Right lobe of liver (tissue), 6 donors: ENCODE results near the gene EPN1. TPM values are rescaled to one million over a fixed set of nuclear protein-coding genes. Genes with fewer than 3 reads are reported as not detected.

Source experiments
- ATAC-seq, 4 donors: fragments of 200-7000 bp; cut with Tn5 transposase; one replicate each; pipeline ENCODE4 v1.9.1; 2020; ENCODE audit warnings: mild to moderate bottlenecking in 4 of 4, moderate library complexity in 4 of 4
- DNase-seq, 3 donors: peaks; one replicate each; pipeline ENCODE4 v3.0.0-alpha.2; 2020
- H3K27ac ChIP-seq, 3 donors: fragments of 200-600 bp; one replicate each; pipeline ENCODE4 v1.8.0; 2022
- H3K27me3 ChIP-seq, 2 donors: fragments of 200-600 bp; one replicate each; pipeline ENCODE4 v1.8.0; 2022
- H3K36me3 ChIP-seq, 4 donors: fragments of 200-600 bp; sonication (generic) in 1 of 4; one replicate each; pipeline versions ENCODE4 v1.5.1 to v1.8.0; 2017 to 2022; ENCODE audit warnings: control low read depth in 1 of 4
- H3K4me1 ChIP-seq, 4 donors: fragments of 200-600 bp; sonication (generic) in 1 of 4; one replicate each; pipeline versions ENCODE4 v1.5.1 to v1.8.0; 2017 to 2022; ENCODE audit warnings: control low read depth in 1 of 4
- H3K4me3 ChIP-seq, 3 donors: fragments of 200-600 bp; one replicate each; pipeline ENCODE4 v1.8.0; 2022
- H3K9me3 ChIP-seq, 4 donors: fragments of 200-600 bp; sonication (generic) in 1 of 4; one replicate each; pipeline versions ENCODE4 v1.5.1 to v1.8.0; 2017 to 2022; ENCODE audit warnings: control low read depth in 1 of 4
- CTCF ChIP-seq, 4 donors: fragments of 200-600 bp in 3 of 4; fragments of 450-650 bp in 1 of 4; IDR thresholded peaks; one replicate each; pipeline versions ENCODE4 v1.5.1 to v1.8.0; 2016 to 2022; ENCODE audit warnings: antibody characterized with exemption in 4 of 4, mild to moderate bottlenecking in 2 of 4
- POLR2A ChIP-seq: fragments of 450-650 bp; IDR thresholded peaks from one replicate; pipeline ENCODE4 v1.6.1; 2017; ENCODE audit warnings: antibody characterized with exemption, mild to moderate bottlenecking
- WGBS: methylation state at CpG from one replicate; pipeline ENCODE4 v1.1.6; 2018; ENCODE audit warnings: low coverage, low lambda C conversion rate; ENCODE audit not compliant: insufficient coverage; ENCODE audit errors: missing lambda C conversion rate; 5-methylcytosine and 5-hydroxymethylcytosine counted together
- intact Hi-C, 2 donors: fragments of 100-400 bp; cut with DNase I; formaldehyde crosslinking; loops; one replicate each; pipeline versions ENCODE4 v1.11.2 to v1.14.1; 2022
- total RNA-seq, 6 experiments: library from RNA; depleted of rRNA in 2 of 6; stranded (reverse); fragments of >200 nt in 2 of 6; fragmentation: NEBNext Ultra II Directional in 3 of 6; extraction: Animal tissue kit (Norgen Biotek cat#: 25700) in 3 of 6; gene quantifications; one replicate each; pipeline versions ENCODE4 v1.1.0 to v1.2.4, GENCODE V29; 2016 to 2023
- donor health status: DM: no; HTN: yes; CAD: no.
- donor health status: DM: no; HTN: no; CAD: no.
- donor health status: DM: no; HTN: no; CAD: no.
- donor health status: DM: no; HTN: yes; CAD: no.
- donor health status: DM: no; HTN: yes; CAD: no.

EPN1 gene
- total RNA-seq, 6 experiments from 2014 or later = 88.9 to 162 (median 107) TPM

DNA sequence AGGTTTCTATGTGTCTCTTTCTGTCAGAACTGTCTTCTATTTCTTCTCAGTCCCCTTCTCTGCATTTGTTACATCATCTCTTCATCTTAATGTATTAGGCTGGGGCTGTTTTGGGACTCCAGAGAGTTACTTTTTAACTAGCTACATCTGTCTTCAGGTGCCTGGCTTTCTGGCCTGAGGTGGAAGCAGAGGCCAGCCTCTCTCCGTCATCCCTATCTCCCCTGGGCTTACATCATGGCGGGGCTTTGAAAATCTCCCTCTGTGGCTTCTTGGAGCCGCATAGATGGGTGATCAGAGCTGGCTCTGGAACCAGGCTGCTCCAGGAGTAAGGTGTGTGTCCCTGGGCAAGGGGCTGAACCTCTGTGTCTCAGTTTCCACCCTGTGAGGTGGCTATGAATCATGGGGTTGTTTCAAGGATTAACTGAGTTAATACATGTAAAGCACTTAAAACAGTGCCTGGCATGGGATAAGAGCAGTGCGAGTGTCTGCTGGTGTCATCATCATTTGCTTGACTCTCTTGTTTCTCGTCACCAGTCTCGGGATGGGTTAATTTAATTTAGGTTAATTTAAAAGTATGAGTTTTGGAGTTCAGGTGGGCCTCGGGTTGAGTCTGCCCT is 2.0 kb downstream of the EPN1 start:
- Histone ChIP-seq H3K9me3 (no peaks in the 10 kb centered on the region), H3K4me3 (peak overlapping the region in 2 of 3 donors; percentile 83 to 97), H3K36me3 (peaks cover 0 to 36% (median 10%) of the 10 kb centered on the region in 4 donors), H3K4me1 (peaks cover 0 to 56% (median 29%) of the 10 kb centered on the region in 4 donors), H3K27ac (peak overlapping the region; percentile 29 to 77 (median 43)), H3K27me3 (no peaks in the 10 kb centered on the region)
- intact Hi-C loops = no loop called here
- TF ChIP-seq CTCF (IDR thresholded peaks at IDR 0.05) (no peak), POLR2A (no peak)
- no peak for ATAC-seq
- DNase-seq = no peak
- WGBS = 58% methylated on average over 7 of the region's 7 CpGs

GRCh38 chr19:55677572-55678028 is 2.6 kb downstream of the EPN1 start:
- Histone ChIP-seq H3K27me3 (no peaks in the 10 kb centered on the region), H3K27ac (peak overlapping the region; percentile 29 to 77 (median 43)), H3K4me1 (peaks cover 0 to 62% (median 30%) of the 10 kb centered on the region in 4 donors), H3K36me3 (peaks cover 0 to 31% (median 10%) of the 10 kb centered on the region in 4 donors), H3K9me3 (no peaks in the 10 kb centered on the region), H3K4me3 (no peak overlapping the region)
- DNase-seq = peak in 1 of 3 donors; percentile 53
- TF ChIP-seq CTCF (IDR thresholded peaks at IDR 0.05) (no peak), POLR2A (no peak)
- WGBS = 20% methylated on average over 3 of the region's 6 CpGs
- intact Hi-C loops = no loop called here
- ATAC-seq = peak in 3 of 4 donors; percentile 4 to 16 (median 6)

DNA sequence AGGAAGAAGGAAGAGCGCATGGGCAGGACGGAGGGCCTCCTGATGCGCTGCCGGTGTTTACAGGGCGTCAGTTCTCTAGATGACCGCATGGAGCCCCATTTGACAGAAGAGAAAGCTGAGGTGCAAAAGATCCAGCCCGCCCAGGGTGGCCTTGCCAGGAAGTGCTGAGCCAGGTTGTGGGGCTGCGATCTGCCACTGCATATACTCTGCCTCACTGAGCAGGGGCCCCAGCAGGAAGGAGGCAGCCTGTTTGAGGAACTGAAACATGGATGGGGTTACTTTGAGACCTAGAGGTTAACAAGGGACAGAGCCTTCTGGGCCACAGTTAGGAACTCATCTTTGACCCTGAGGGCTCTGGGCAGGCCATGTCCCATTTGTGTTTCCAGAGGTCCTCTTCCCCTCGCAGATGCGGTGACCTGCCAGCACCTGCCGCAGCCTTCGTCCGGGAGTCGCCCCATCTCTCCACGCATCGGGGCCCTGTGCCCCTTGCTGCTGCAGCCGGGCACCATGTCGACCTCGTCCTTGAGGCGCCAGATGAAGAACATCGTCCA is 3.2 kb downstream of the EPN1 start:
- peak in 1 of 3 donors; percentile 71 for DNase-seq
- intact Hi-C loops = no loop called here

More for the DNA sequence above, 3.2 kb downstream of the EPN1 start:
- Histone ChIP-seq H3K27ac (peak overlapping the region; percentile 29 to 77 (median 43)), H3K4me3 (no peak overlapping the region), H3K36me3 (peaks cover 0 to 25% (median 10%) of the 10 kb centered on the region in 4 donors), H3K9me3 (no peaks in the 10 kb centered on the region), H3K27me3 (no peaks in the 10 kb centered on the region), H3K4me1 (peaks cover 0 to 67% (median 33%) of the 10 kb centered on the region in 4 donors)
- TF ChIP-seq CTCF (IDR thresholded peaks at IDR 0.05) (no peak), POLR2A (no peak)
- WGBS = 50% methylated on average over 14 of the region's 21 CpGs
- peak; percentile 17 to 42 (median 30) for ATAC-seq
